ENCODE data around the gene C1QTNF5. TPM values are rescaled to one million over a fixed set of nuclear protein-coding genes. Genes with fewer than 3 reads are reported as not detected.
A peak's percentile ranks its signal among the peaks of the same experiment; 100 is the strongest.

The C1QTNF5 gene
- total RNA-seq, 1 donor from 2014 or later = 17.5 TPM

DNA sequence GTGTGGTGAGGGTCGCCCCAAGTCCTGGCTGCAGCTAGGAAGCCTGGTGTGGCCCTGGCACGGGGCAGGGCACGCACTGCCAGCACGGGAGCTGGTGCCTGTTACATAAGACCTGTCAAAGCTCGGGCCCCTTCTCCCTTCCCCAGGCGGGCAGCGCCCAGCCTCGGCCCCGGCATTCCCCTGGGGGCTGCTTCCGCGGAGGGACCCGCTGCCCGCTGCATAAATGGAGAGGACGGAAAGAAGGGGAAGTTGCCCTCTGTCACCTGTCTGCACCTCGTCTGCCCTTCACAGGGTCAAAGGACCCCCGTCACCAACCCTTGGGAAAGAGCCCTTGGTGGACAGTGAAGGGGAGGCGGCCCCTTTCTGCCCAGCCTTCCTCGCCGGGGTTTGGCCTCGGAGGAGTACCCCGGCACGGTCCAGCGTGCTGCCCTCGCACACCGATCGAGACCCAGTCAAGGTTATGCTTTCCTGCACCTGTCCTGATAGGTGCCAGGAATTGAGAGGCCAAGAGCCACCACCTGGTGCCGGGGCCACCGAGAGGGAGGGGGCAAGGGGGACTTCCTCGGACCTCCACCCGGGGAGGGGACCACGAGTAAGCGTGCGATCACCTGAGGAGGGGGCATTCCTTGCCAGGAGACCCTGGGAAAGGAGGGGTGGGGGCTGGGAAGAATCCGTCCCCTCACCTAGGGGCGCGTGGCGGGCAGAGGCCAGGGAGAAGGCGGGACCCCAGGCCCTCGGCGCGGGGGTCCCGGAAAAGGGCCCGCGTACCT, 22.6 kb upstream of the C1QTNF5 start:
- DNase-seq (ENCODE audit: missing footprints) (peak; percentile 66), ATAC-seq (peak; percentile 9)
- intact Hi-C loops (cut with DNase I) = no loop called here

DNA sequence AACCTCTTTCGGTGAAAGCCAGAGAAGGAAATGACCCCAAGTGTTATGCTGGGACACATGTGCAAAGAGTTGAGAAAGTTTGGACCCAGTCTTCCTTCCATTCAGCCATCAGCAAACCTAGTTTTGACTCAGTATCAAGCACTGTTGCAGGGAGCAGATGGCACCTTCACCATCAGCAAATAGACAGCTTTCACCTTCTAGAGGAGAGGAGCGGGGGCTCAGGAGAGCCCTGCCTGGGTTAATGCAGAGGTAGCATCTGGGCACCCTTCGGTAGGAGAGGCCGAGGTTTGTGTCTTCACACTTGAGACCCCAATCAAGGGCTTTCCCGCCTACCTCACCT, 22.0 kb upstream of the C1QTNF5 start:
- intact Hi-C loops (cut with DNase I) = no loop called here
- no peak for ATAC-seq
- peak; percentile 43 for DNase-seq (ENCODE audit: missing footprints)

DNA sequence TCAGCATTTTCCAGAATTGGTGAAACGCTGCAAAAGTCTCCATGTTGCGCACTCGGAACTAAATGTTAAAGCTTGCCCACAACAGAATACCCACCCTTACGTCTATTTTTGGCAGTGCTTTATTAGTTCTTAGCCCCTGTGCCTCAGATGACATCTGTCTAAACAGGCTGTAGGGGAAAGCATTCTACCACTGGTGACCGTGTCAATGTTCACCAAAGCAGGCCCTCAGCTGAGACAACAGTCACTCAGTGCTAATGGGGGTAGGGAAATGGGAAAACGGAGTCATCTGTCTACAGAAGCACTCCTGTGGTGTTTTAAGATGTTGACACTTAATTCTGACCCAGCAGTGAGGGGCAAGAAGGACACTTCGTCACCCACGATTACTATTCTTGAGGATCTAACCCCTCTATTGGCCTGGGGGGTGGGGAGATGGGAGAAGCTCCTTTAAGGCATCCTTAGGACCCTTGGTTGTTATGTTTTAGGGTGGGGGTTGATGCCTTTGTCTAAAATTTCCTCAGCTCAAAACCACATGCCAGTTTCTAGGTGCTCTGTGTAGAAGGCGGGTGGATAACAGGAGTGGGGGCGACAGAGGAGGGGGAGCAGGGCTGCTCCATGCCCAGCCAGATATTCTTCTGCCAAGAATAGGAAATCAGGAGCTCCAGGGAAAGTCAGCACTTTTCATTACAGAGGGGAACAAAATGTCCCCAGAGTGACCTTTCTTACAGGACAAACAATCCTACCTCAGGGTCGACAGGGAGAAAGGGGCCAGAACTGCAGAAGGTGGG, 21.4 kb upstream of the C1QTNF5 start:
- ATAC-seq = peak; percentile 14
- DNase-seq (ENCODE audit: missing footprints) = no peak
- intact Hi-C loops (cut with DNase I) = no loop called here

DNA sequence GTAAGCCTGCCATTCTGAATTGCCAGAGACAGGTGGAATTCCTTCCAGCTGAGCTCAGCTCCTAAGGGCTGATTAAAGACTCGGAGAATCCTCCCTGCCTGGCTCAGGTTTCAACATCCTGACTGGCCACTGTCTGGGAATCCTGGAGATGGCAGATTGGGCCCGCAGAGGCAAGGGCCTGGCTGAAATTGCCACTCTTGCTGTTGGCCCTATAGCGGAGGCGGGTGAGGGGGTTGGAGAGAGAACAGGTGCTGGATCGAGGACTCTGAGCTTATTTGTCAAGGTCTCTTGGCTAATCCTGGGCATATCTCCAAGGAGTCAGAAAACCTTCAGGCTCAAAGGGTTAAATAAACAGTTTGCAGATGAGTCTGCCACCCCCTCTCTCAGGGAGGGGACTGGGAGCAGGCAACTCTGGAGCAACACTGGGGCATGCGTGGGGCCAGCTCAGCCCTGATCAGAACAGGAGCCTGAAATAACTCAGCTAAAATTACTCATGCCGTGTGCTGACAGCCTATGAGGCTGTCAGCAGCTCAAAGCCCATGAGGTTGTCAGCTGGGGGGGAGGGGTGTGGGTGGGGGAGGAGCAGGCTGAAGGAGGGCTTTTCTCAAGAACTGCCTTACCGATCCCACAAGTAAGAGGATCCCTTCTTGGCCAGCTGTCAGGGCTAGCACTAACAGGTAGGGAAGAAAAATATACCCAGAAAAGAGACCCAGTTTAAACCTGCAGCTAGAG, 20.5 kb upstream of the C1QTNF5 start:
- ATAC-seq (peak; percentile 78), DNase-seq (ENCODE audit: missing footprints) (peak; percentile 80)
- intact Hi-C loops (cut with DNase I) = no loop called here

DNA sequence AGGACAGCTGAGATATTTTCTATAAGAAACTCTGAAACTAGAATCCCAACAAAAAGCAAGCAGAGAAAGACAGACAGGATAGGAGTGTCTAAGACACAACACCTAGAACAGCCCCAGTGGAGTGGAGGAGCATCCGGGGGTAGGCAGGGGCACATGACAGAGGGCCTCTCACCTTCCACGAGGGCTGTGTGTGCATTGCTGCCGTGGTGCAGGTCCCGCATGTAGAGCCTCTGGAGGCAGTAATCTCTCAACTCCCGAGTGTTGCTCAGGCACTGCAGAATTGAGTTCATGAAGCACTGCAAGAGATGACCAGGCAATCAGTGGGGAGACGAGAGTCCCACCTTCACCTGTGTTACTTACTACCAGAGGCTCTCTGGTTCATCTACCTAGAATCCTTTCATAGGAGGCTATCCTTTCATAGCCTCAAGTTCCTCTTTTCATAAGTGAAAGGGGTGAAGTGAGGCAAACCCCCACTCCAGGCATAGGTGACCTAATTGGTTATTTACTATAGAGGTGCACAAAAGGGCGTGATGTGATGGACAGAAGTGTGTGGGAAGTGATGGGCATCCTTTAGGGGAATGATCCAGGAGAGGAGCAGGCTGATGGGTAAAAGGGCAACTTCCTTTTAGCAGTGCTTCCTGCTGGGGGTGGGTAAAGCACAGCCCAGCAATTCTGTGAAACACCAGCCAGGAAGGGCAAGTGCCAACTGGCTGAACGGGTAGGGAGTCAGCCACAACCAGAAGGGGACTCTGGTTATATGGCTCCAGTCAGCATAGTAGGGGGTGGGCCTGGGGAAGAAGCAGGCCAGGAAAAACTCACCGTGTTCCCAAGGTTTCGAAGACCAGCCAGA, 18.9 kb upstream of the C1QTNF5 start:
- ATAC-seq (no peak), DNase-seq (ENCODE audit: missing footprints) (peak; percentile 37)
- intact Hi-C loops (cut with DNase I) = no loop called here

DNA sequence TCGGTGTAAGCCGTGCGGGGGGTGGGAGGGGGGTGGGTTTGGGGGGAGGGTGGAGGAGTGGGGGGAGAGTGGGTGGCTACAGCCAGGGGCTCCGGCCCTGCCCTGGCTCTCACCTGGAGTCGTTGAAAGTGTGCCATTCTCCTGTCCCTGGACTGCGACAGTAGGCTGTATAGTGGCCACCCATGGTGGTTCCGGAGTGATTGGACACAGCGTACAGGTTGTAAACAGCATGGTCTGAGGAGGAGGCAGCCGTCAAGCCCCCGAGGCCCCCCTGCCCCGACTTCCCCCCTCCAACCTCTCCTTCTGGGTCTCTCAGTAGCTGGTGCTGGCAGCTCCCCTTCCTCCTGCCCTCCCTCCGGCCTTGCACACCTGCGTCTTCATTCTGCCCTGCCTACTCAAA, 16.4 kb upstream of the C1QTNF5 start:
- DNase-seq (ENCODE audit: missing footprints) = peak; percentile 17
- intact Hi-C loops (cut with DNase I) = loop anchor here (2.0 kb wide), 1 partner anchor 118 kb away; no protein-coding TSS in a partner anchor
- ATAC-seq = no peak

DNA sequence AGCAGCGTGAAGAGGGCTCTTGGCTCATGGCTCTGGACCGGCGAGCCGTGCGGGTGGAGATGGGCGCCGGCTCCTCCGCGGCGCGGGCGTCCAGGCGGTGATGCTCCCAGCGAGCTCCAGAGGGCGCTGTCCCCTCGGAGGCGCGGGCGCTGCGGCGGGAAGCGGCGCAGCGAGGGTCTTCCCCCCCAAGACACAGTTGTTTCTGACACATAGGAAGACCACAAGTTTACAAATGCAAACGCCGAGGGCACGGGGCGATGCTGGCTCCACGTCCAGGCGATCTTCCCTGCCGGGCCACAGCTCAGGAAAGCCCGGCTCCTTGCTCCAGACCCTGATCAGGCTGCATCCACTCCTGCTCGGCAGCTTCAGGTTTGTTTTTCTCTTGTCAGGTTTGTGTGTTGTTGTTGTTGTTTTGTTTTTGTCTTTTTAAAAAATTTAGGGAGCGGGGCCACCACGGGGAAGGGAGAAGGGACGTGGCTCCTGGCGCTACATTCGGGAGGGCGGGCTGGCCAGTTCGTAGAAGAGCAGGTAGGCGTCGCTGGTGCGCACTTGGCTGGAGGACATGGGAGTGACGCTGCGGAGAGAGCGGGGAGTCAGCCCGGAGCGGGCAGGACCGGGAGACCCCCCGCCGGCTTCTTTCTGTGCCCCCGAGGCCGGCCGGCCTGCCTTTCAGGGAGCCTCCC, 15.8 kb upstream of the C1QTNF5 start:
- intact Hi-C loops (cut with DNase I) = loop anchor here (1.0 to 2.0 kb wide), 2 partner anchors 18 to 118 kb away; no protein-coding TSS in a partner anchor
- peak; percentile 75 for ATAC-seq
- peak; percentile 91 for DNase-seq (ENCODE audit: missing footprints)

DNA sequence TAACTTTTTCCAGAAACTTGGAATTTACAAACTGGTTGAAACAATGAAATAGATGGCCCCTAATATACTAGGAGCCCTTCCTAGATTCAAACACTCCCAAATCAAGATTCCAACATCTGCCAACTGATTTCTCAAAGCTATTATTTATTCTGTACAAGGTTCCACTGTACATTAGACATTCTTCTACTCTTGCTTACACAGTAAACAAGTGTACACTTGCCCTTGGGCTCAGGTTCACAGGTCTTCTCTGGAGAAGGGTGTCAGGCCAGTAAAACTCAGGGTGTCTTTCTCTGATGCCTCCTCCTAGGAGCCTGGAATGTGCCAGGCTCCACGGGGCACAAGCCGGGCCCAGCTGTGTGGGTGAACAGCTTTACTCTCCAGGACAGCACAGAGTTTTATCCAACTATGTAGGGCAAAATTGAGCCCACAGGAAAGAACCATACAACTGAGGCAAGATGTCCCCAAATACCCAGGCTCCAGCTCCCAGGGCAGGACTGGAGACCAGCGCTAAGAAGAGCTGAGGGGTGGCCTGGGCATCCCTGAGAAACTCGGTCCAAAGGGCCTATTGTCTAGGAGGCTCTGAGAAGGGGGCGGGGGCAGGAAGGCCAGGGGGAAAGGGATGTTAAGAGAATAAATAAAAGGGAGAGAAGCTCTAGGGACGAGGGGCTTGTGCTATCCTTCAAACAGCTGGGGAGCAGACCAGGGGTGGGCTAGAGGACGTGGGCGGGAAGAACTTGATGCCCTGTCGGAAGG, 14.6 kb upstream of the C1QTNF5 start:
- ATAC-seq (no peak), DNase-seq (ENCODE audit: missing footprints) (peak; percentile 14)
- intact Hi-C loops (cut with DNase I) = no loop called here

DNA sequence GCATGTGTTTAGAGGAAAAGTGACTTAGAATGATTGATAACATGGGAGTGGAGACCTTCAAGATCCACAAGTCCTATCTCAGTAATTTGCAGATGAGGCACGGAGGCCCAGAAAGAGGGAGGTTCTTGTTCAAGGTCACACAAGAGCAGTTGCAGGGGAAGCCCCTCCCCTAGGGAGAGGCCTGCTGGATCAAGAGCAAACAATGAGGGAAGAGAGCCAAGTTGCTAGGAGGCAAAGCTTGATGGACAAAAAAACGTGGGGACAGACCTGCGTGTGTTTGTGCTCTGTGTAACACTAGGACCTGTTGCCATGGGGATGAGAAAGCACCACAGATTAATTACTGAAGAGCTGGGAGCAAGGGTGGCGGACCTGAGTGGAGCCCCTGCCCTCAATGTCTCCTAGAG, 12.2 kb upstream of the C1QTNF5 start:
- ATAC-seq (peak; percentile 32), DNase-seq (ENCODE audit: missing footprints) (peak; percentile 56)
- intact Hi-C loops (cut with DNase I) = no loop called here

DNA sequence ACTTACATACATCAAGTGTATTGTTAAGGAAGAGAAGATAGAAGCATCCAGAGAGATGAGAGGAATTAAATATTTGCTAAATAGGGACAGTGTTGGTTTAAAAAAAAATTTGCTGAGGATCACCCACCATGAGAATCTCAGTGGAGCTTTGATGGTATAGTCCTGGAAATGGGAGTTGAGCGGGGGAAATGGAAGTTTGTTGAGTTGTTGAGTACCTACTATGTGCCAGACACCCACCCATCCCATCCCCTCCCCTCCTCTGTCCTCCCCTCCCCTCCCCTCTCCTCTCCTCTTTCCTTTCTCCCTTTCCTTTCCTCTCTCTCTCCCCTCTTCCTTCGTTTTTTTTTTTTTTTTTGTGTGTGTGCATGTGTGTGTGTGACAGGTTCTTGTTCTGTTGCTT, 10.5 kb upstream of the C1QTNF5 start:
- DNase-seq (ENCODE audit: missing footprints) = no peak
- ATAC-seq = no peak

DNA sequence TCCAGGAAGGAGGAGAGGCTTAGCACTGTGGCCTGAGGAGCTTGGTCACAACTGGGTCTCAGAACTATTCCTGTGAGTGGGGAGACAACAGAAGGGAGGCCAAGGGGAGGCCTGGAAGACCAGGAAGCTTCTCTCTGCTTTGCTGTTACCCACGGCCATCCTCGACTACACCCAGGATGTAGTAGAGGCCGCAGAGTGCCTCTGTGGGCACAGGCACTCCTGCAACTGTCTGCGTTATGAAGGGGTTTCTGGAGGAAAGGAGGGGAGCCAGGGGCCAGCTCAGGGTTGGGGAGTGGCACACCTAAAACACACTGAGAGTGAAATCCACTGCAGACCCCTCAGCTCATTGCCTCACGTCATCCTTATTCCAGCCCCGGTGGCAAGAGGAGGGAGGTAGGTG, 9.6 kb upstream of the C1QTNF5 start:
- peak; percentile 41 for DNase-seq (ENCODE audit: missing footprints)
- intact Hi-C loops (cut with DNase I) = no loop called here
- no peak for ATAC-seq

More for the DNA sequence above, 10.5 kb upstream of the C1QTNF5 start:
- intact Hi-C loops (cut with DNase I) = no loop called here

DNA sequence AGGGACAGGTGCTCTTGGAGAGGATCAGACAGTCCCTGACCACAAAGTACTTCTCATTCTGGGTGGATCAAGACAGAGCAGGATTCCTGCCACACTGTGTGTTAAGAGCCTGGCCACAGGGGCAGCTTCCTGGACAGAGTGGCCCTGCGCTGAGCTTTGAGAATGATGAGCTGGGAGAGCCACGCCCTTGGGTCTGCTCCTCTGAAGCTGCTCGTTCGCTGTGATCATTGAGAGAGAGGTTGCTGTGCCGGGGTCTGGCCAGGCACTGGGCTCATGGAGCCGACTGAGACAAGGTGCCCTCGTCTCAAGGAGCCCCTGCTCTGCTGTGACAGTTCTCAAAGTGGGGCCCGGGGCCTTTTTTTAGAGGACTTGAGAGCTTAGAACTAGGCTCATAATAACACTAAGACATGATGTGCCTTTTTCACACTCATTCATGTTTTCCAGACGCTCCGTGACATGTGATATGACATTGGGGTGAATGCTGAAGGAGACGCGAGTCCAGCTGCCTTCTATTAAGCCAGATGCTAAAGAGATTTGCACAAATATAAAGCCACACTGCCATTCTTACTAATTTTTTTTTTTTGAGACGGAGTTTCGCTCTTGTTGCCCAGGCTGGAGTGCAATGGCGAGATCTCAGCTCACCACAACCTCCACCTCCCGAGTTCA, 7.4 kb upstream of the C1QTNF5 start:
- intact Hi-C loops (cut with DNase I) = no loop called here
- no peak for ATAC-seq

DNA sequence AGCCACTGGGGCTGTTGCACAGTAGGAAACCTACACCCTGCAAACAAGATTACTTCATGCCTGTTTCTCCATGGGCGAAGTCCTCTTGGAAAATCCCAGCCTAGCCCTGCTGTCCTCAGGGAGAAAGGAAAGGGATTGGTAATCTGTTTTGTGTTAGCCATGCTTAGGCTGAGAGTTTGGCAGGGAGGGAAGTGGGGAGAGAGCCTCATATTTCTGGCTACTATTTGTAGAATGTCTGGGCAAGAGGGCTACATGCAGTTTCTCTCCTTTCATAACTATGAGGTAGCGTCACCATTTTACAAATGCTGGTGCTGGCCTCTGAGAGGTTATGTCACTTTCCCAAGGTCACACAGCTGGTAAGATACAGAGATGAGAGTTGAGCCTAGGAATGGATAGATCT, 6.6 kb upstream of the C1QTNF5 start:
- DNase-seq (ENCODE audit: missing footprints) (no peak), ATAC-seq (peak; percentile 12)
- intact Hi-C loops (cut with DNase I) = no loop called here

More for the DNA sequence above, 7.4 kb upstream of the C1QTNF5 start:
- DNase-seq (ENCODE audit: missing footprints) = peak; percentile 45

DNA sequence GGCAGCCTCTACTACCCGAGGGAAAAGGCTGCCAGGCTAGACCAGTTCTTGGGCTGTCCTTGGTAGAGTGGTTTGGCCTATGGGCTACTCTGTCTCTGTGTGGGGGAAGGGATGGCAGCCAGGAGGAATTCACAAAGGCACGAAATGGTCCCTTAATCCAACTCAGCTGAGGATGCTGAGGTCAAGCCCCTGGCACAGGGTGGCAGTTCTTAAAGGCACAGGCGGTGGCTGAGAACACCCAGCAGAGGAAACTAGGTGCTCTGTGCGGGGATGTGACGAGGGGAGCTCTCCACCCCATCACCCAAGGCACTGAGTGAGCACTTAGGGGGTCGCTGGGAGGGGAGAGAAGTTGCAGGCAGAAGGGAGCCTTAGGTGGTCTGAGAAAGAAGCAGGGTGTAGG, 5.9 kb upstream of the C1QTNF5 start, which contains the start of gene MFRP:
TSS of gene MFRP (minus strand) at position 101 of the 400 bp plus-strand sequence. CDS start 192 bp downstream, outside the sequence.
- intact Hi-C loops (cut with DNase I) = no loop called here
- ATAC-seq (no peak), DNase-seq (ENCODE audit: missing footprints) (no peak)

DNA sequence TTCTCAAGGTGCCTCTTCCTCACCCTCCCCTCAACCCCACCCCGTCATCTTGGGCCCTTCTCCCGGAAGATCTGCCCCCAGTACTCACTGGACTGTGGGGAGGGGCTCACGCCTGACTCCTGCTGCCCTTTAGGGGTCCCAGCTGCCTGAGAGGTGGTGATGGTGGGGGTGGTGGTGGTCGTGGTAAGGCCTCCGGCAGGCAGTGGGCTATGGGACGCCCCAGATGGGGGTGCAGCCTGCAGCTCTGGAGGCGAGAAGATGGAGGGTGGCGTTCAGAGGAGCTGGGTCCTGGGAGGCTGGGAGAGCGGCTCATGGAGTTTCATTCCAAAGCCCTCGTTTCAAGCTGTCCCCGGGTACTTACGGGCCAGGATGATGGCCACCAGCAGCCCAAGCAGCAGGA, 5.0 kb upstream of the C1QTNF5 start:
- intact Hi-C loops (cut with DNase I) = no loop called here
- ATAC-seq (no peak), DNase-seq (ENCODE audit: missing footprints) (peak; percentile 39)

DNA sequence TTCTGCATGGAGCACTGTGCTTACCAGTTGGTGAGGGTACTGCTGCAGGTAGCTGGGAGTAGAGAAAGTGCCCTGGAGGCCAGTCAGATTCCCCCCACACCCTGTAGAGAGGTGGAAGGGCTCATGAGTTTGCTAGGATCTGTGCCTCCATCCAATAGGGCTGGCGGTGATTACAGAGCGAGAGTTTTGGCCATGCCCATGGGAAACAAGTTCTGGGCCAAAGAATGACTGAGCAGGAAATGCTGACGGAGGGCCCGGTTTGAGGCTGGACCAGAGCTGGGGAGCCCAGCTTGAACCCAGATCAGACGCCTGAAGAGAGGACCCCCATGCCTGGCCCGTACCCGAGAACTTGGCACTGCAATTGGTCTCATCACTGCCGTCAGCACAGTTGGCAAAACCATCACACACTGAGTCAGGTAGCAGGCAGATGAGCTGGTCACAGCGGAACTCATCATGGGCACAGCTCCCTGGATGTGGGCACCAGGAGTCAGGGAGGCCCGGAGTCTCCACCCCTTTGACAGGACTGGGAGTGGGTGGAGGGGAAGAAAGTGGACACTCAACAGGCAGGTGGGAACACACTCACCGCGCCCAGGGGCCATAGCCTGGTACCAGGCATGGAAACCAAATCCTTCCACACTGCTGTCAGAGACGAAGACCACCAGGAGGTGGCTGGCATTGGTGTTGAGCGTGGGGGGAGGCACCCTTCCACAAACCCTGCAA, 3.8 kb upstream of the C1QTNF5 start:
- DNase-seq (ENCODE audit: missing footprints) = peak; percentile 48
- ATAC-seq = no peak
- intact Hi-C loops (cut with DNase I) = no loop called here

Measured in Right ventricle myocardium inferior (tissue), 1 donor.